HG03565 (cell line): Measurements from ENCODE around the gene CHRNA4.
"Not testable (repeated sequence)": the region's sequence is repeated elsewhere in the genome, so short reads cannot be mapped to it uniquely, and the experiment has no call there.

Experiments used
- ATAC-seq: cut with Tn5 transposase; IDR thresholded peaks from one replicate; pipeline ENCODE4 v1.9.1; 2021; ENCODE audit warnings: mild to moderate bottlenecking, moderate library complexity; ENCODE audit not compliant: unreplicated experiment

The CHRNA4 gene

DNA sequence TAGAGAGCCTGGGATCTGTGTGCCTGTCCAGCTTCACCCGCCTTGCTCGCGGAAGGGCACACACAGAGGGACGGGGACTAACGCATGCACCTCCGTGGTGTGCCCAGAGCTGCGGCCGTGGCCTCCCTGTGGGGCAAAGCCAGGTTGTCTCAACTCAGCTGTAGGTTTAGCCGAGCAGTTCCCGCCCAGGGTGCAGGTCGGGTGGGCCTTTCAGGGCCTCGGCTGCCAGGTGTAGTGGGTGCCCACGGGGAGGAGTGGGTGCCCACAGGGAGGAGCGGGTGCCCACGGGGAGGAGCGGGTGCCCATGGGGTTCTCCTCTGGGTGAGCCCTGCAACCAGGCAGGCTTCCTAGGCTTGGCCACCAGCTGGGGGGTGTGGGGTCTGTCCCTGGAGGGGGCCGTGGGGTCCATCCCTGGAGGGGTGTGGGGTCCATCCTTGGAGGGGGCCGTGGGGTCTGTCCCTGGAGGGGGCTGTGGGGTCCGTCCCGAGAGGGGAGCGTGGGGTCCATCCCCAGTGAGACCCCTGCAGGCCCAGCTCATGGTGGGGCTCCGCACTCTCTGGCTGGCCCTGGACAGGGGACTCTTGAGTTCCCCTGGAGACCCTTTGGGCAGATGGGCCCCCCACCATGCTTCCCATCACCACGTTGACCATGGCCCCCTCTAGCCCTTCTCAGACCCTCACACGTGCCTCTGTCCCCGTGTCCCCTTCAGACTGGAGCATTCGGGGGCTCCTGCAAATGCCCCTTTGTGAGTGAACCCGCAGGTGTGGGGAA, 37.8 kb upstream of the CHRNA4 start:
- no peak for ATAC-seq

DNA sequence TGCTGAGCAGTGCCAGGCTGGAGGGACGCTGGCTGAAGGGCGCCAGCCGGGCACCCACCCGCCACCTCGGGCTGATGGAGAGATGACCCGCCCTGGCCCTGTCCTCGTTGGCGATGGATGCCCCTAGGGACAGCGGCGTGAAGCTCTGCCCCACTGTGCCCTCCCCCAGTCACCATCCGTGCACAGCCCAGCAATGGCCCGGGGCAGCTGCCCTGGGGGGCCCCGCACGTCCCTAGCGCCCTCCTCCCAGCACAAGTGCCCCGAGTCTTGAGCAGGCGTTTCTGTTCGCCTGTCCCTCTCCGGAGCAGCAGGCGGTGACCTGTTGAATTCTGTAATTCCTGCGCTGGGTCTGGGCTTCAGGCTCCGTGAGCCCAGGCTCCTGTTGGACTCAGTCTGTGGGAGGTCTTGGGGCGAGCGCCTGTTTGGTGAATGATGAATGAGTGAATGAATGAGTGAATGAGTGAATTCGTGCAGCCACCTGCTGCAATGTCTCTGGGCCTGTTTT, 36.8 kb upstream of the CHRNA4 start:
- ATAC-seq: no peak

DNA sequence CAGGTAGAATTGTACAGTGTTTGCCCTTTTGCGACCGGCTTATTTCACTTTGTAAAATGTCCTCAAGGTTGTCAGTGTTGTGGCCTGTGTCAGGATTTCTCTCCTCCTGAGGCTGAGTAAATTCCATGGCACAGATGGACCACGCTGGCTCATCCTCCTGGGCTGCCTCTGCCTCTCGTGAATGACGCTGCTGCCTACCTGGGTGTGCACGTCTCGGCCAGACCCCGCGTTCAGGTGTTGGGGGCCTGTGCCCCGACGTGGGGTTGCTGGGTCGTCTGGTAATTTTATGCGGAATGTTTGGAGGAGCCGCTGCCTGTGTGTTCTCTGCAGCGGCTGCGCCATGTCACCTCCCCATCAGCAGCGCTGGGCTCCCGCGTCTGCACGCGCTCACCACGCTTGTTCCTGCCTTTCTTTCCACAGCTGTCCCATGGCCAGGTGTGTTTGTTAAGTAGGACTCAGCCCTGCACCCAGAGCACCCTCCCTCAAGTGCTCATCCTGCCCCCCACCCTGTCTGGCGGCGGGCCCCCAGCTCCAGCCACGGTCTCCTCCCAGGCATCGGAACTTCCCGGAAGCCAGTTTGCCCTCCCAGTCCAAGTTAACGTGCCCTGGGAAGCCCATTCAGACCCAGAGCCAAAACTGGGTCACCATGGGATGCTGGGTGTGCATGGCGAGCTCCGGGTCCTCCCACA, 36.1 kb upstream of the CHRNA4 start:
- no peak for ATAC-seq

DNA sequence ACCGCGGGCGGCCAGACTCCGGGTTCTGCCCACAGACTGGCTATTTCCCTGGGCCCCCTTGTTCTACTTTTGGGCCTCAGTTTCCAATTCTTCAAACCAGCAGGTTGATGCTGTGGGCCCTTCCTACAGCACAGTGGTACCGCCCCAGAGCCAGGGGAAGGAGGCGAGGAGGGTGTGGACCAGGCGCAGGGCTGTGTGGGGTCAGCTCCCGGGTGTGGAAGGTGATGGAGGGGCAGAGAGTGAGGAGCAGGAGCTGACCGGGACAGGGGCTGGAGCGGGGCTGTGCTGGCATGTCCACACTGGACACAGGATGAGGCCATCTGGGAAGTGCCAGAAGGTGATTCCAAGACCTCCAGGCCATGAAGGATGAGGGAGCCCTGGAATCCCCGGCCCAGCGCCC, 35.2 kb upstream of the CHRNA4 start:
- ATAC-seq: no peak

DNA sequence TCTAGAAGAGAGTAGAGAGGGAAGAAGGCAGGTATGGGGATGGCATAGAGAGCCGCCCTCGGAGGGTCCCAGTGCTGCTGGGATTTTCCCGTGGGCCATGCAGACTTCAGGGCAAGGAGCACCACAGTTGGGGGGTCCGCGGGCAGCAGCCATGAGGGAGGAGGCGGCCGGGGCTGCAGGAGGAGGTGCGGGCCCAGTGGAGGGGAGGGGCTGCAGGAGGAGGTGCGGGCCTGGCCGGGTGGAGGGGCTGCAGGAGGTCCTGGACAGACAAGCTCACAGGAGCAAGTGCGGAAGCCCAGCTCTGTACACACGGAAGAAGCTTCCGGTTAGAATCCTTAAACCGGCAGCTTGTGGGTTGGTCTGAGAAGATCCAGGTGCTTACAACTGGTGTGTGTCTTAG, 34.6 kb upstream of the CHRNA4 start:
- ATAC-seq: no peak

DNA sequence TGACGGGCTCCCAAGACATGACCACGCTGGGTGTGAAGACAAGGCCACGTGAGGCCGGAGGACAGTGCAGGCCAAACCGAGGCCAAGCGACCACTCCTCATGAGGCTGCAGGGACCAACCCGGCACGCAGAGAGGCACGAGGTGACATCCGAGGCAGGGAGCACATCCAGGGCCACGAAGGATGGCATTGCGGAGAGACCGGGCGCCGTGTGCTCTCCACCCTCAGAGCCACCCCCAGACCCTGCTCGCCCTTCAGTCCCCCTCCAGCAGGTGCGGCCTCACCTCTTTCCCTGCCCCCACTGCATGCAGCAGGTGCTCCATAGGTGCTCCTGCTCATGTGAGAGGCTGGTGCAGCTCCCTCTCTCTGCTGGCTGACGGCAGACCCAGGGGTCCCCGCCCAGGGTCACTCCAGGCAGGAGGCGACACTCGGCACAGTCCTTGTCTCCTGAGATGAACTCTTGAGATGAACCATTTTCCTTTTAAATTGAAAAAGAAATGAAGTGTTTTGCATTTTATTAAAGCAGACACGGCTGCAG, 33.8 kb upstream of the CHRNA4 start:
- no peak for ATAC-seq

DNA sequence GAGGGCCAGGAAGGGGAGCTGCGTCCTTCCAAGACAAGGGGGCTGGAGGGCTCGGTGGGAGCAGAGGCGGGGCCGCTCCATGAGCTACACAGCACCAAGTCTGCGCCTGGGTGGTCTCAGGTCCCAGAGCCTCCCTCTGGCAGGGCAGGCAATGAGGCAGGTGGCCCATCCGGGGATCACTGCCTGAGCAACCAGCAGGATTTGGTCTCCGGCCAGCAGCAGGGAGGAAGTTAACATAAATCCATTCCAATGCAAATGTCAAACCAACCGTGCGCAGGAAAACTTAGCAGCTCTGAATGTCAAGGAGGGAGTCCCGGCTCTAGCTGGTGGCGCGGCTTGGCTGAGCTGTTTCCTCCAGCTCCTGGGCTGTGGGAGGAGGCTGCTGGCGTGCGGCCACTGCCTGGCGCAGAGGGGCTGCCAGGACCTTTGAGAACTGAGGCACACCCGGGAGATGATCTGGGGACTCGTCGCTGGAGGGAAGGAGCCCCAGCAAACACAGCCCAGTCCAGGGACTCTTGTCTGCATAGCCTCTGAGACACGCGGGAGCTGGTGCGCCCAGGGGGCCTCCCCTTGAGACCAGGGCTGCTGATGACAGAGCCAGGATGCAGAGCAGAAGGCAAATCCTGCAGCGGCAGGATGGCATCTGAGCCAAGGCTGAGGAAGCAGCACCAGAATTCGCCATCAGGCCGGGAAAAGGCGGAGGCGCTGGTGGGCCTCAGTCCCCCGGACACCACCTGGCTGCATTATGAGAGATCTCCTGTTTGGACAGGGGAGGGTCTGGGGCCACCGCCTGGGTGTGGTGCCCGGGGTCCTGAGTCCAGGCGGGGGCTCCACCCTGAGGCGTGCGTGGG, 33.1 kb upstream of the CHRNA4 start:
- no peak for ATAC-seq

DNA sequence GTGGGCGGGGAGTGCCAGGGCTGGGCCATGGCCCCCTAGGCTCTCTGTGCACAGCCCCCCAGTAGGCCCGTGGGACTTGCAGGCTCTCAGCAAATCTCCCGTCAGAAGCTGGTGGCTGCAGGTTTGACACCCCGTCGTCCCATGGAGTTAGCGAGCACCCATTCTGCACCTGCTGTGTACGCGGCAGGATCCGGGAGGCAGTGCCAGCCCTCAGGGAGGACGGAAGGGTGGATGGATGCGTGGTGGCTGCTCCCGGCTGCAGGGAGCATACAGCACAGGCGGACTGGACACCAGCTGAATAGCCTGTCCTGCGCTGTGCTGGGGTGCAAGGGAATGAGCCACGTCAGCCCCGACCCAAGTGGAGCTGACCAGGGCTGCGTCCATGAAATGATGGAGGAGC, 32.4 kb upstream of the CHRNA4 start:
- no peak for ATAC-seq

DNA sequence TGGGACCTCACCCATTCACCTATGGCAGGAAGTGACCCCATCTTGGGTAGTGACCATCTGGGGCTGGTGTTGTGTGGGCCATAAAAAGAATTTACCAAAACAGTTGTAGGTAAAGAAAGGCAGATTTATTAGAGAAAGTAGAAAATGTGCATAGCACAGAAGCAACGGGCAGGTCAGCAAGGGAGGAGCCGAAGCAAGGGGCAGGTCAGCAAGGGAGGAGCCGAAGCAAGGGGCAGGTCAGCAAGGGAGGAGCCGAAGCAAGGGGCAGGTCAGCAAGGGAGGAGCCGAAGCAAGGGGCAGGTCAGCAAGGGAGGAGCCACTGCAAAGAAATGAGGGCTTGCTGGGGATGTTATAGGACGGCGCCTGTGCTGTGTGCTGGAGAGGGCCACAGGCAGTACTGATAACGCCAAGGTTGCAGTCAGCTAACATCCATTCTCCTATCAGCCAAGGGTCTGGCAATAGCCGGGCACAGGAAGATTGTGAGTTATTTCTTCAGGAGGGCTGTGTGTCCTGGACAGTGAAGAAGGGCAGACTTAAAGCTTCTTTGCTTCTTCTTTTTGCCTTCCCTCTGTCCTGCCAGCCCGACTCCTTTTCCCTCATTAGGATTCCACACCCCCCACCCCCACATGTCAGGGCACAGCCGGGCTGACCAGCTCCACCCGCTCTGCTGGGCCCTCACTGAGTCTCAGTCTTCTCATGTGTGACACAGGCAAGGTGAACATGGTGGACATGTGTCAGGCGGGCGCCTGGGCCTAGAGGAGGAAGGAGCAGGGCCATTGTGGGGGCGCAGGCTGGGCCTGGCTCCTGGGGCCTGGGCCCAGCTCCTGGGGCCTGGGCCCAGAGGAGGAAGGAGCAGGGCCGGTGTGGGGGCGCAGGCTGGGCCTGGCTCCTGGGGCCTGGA, 31.6 kb upstream of the CHRNA4 start:
- ATAC-seq: no peak

DNA sequence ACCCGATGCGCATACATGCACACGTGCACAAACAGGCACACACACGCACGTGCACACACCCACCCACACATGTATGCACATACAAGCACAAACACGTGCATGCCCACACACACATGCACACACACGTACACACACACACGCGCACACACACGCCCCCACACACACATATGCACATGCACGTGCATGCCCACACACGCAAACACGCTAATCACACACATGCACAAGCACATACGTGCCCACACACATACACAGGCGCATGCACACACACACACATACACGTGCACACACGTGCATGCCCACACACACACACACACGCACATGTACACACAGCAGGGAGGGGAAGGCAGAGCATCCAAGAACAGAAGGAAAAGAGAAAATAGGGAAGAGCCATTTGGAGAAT, 26.8 kb upstream of the CHRNA4 start:
- ATAC-seq: no peak

DNA sequence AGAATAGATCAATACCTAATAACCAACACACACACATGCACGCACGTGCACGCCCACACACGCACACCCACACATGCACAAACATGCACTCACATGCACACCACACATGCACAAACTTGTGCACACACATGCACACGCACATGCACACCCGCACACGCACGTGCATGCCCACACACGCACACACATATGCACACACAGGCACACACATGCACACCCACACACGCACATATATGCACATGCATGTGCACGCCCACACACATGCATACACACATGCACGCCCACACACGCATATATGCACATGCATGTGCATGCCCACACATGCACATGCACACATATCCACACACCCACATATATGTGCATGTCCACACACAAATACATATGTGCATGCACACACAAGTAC, 26.2 kb upstream of the CHRNA4 start:
- ATAC-seq: no peak

DNA sequence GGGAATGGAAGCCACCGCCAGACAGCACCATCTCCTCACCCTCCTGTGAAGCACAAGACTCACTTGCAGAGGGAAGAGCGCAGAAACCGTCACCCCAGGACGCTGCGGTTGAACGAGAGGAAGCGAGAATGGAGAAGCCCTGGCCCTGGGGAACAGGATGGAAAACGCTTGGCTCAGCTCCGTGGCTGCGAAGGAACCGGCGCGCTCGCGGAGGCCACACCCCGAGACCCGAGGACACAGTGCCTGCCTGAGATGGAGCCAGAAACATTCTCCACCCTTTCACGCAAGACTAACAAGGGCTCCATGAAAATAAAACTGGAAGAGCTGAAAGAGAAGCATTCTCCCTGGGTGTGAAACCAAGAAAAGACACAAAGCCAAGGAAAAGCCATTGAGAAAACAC, 25.3 kb upstream of the CHRNA4 start:
- no peak for ATAC-seq

DNA sequence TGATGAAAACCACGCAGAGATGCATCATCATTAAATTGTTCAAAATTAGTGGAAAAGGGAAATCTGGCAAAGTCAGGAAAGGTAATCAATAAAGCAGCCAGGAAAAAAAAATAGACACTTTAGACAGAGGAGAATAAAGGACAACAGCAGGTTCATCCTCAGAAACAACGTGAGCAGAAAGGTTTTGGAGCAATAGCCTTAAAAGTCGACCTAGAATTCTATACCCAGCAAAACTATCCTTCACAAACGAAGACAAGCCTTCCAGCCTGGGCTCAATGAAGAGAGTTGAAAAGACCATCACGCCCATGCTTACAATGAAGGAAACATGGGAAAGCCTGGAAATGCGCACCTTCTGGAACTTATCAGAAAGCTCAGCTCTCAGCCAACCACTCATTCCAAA, 24.7 kb upstream of the CHRNA4 start:
- no peak for ATAC-seq

DNA sequence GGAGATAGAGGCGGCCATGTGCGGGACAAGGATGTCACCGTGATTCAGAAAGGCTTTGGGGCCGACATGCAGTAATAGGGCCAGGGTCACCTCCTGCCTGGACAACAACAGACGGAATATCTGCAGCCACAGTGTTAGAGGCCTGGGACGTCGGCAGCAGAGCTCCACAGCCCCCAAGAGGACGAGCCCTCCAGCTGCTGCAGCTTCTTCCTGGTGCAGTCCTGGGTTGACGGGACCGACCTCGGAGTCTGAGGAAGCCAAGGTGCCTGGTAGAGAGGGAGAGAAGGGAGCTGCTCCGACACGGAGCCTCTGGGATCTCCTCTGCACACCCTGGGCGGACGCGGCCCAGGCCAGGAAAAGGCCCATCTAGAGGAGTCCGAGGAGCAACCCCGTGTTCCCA, 23.2 kb upstream of the CHRNA4 start:
- no peak for ATAC-seq

DNA sequence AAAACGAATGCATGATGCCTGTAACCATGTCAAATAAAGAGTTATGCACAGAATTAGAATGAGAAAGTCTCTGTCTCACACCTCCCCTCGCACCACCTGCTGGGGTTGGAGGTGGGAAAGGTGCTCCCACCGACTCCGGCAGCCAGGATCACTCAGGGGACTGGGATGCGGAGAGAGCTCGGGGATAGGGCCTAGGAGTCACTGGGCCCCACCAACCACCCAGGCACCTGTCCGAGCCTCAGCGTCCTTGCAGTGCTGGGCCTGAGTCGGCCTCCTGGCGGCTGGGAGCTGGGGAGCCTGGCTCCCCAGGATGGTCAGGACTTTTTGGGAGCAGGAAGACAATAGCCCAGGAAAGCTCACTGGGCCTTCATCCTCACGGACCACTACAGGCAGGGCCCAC, 22.4 kb upstream of the CHRNA4 start:
- ATAC-seq: no peak

DNA sequence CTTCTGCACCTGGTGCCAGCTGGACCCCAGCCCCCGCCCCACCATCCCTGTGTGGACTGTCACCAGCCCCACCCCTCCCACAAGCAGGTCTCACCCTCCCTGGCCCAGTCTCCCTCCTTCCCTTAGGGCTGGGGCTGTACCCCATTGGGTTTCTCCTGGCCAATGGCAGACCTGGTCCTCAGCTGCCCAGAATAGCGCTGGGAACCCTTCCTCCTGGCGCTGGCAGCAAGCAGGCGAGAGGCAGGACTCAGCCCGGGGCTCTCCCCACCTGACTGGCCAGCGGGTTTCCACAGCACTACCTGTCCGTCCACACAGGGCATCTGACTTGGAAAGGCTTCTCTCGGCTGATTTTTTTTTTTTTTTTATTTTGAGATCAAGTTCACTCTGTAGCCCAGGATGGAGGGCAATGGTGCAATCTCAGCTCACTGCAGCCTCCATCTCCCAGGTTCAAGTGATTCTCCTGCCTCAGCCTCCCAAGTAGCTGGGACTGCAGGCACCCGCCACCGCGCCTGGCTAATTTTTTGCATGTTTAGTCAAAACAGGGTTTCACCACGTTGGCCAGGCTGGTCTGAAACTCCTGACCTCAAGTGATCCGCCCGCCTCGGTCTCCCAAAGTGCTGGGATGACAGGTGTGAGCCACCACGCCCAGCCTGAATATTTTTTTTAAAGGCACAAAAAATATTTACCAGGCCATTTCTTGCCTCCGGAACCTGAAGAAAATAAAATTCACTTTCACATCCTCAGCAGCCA, 21.6 kb upstream of the CHRNA4 start:
- ATAC-seq: no peak

DNA sequence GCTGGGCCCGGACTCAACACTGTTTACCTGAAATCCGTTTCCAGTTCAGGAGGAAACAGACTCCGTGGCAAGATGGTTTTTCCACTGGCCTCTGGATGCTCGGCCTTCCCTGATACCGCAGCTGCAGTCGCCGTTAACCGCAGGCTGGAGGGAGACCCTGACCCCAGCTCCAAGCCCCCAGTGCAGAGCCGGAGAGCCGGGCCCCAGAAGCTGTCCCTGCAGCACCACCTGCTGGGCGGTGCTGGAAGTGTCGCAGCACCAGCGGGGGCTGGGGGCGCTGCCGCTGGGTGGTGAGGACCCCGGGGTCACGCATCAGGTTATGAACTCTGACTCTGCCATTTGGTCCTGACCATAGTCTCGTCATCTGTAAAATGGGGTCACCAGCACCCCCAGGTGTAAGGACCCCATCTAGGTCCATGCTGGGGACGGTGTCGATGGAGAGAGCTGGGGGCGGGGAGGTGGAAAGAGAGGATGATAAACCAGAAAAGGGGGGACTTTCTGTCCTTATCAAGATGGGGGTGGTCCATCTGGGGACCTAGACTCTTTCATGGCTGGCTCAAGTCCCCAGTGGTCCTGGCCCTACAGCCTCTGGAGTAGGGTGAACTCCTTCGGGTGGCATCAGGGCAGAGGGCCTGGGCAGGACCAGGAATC, 20.8 kb upstream of the CHRNA4 start:
- ATAC-seq: no peak

DNA sequence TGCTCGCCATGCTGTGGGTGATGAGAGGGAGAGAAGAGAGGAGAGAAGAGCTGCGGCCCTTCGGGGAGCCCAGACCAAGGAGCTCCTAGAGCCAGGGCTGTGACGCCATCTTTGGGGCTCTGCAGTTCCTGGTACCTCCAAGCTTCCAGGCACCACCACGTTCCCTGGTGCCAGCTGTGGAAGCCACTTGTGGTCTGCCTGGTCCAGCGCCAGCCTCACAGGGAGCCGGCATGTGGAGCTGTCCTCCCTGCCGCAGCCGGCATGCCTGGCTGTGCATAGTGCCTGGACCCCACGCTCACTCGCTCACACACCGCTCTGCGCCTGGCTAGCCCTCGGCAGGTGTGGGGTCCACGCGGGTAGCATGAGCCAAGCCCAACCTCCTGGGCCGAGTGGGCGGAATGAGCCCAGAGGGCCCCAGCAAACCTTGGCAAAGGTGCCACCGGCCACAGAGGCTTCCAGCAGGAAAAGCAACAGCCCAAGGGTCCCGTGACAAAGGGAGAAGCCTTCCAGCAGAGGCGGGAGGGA, 19.3 kb upstream of the CHRNA4 start:
- ATAC-seq: no peak

DNA sequence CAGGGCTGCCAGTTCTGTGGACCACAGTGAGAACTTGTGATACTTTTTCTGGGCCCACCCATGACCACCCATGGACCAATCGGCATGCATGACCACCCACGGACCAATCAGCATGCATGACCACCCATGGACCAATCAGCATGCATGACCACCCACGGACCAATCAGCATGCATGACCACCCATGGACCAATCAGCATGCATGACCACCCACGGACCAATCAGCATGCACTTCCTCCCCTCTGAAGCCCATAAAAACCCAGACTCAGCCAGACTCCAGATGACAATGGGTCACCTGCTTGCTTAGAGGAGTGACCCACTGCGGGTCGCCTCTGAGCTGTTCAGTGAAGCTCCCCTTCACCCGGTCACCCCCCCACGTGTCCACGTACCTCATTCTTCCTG, 18.7 kb upstream of the CHRNA4 start:
- ATAC-seq: not testable (repeated sequence)
